ENCODE results near the gene AK2.

DNA sequence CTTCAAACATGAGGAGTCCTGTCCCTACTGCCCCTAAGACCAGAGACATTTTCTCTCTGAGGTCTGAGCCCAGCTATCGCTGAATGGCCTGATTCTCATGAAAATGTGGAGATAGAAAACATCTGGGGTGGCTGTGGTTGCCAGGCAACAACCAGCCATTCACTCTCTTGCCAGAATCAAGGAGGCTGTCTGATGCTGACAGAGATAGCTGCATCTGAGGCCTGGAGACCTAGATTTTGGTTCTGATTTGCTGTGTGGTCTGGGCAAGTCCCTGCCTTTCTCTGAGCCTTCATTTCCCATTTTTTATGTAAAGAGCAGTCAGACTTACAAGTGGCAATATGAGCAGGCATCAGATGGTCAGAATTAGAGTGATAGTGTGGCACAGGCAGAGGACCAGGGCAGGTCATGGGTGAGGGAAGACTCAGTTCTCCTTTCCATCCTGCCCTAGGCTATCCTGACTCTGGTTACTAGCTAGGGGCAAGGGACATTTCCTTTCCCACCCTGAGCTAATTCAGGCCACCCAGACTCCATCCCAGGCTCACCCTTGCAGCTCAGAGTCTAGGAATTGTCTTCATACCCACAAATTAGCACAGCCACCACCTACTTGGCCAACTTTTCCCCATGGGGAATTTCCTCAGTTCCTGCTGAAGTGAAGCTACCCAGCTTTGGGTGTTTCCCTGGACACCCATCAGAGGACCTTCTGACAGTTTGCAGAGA lies 52.1 kb downstream of the AK2 start:
- TF ChIP-seq POLR2A (IDR thresholded peaks at IDR 0.05) = no peak
- TF ChIP-seq, protein P1, sequence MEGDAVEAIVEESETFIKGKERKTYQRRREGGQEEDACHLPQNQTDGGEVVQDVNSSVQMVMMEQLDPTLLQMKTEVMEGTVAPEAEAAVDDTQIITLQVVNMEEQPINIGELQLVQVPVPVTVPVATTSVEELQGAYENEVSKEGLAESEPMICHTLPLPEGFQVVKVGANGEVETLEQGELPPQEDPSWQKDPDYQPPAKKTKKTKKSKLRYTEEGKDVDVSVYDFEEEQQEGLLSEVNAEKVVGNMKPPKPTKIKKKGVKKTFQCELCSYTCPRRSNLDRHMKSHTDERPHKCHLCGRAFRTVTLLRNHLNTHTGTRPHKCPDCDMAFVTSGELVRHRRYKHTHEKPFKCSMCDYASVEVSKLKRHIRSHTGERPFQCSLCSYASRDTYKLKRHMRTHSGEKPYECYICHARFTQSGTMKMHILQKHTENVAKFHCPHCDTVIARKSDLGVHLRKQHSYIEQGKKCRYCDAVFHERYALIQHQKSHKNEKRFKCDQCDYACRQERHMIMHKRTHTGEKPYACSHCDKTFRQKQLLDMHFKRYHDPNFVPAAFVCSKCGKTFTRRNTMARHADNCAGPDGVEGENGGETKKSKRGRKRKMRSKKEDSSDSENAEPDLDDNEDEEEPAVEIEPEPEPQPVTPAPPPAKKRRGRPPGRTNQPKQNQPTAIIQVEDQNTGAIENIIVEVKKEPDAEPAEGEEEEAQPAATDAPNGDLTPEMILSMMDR (IDR thresholded peaks at IDR 0.05) = no peak
